ENCODE data around the gene DNAJC2. TPM values are rescaled to one million over a fixed set of nuclear protein-coding genes. Genes with fewer than 3 reads are reported as not detected.
"Not testable (repeated sequence)": the region's sequence is repeated elsewhere in the genome, so short reads cannot be mapped to it uniquely, and the experiment has no call there.

Gene DNAJC2
- total RNA-seq, 1 donor: 17.3 TPM

DNA sequence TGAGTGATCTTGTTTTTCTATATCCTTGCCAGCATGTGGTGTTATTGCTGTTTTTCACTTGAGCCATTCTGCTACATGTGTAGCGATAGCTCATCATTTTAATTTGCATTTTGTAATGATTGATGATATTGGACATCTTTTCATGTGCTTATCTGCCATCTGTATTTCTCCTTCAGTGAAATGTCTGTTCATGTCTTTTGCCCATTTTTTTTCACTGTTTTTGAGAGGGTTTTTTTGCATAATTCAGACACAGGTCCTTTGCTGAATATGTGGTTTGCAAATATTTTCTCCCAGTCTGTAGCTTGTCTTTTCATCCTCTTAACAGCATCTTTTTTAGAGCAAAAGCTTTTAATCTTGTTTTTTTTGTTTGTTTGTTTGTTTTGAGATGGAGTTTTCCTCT is 51.0 kb downstream of the DNAJC2 start:
- no peak overlapping the region for H3K4me3 ChIP-seq (ENCODE audit: low read depth, low read length)
- TF ChIP-seq CTCF (IDR thresholded peaks at IDR 0.05; ENCODE audit: insufficient read depth, low read depth, low read length): no peak
- DNase-seq (ENCODE audit: low read depth): no peak

GRCh38 chr7:103292122-103292521 is 52.4 kb downstream of the DNAJC2 start:
- H3K4me3 ChIP-seq (ENCODE audit: low read depth, low read length): no peak overlapping the region
- no peak for DNase-seq (ENCODE audit: low read depth)
- TF ChIP-seq CTCF (IDR thresholded peaks at IDR 0.05; ENCODE audit: insufficient read depth, low read depth, low read length): no peak

DNA sequence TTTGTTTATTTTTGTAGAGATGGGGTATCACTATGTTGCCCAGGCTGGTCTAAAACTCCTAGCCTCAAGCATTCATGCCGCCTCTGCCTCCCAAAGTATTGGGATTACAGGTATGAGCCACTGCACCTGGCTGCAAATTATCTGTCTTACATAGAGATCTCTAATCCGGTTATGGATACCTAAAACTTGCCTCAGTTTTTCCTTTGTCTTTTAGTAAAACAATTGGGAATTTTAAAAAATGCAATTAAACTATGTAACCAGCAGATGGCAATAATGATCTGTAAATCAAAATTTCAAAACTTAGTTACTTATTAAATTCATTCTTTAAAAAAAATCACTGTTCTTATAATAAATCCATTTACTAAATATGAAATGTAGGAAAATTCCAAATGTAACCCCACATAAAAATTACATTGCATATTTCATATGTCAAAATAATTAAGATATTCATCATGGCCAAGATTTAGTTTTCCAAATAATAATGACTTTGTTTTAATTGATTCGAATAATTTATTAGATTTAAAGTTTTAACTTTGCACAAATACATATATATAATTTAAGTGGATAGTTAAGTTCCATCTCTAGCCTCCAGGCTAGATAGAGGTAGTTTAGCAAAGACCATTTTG is 61.7 kb downstream of the DNAJC2 start:
- not testable (repeated sequence) for DNase-seq (ENCODE audit: low read depth); H3K4me3 ChIP-seq (ENCODE audit: low read depth, low read length)

DNA sequence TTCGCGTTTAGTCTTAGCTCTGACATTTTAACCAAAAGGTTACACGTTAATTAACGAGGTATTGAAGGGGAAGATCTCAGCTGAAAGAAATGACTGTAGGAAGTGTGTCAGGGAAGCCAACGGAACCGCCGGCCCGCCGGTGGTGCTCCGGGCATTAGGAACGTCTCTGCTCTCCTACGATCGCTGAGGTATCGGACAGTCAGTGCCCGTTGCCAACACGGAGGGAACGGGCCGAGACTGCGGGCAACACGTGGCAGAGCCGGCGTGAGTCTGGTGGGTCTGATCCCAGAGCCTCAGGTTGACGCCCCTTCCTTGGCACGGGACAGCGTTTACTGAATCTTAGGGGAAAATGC is 63.8 kb downstream of the DNAJC2 start:
- peak overlapping the region; percentile 60 for H3K4me3 ChIP-seq (ENCODE audit: low read depth, low read length)
- peak; percentile 1 for DNase-seq (ENCODE audit: low read depth)

GRCh38 chr7:103279963-103280802 is 64.4 kb downstream of the DNAJC2 start:
- DNase-seq (ENCODE audit: low read depth): peak; percentile 38
- H3K4me3 ChIP-seq (ENCODE audit: low read depth, low read length): peak overlapping the region; percentile 60

- H3K4me3 ChIP-seq (ENCODE audit: low read depth, low read length): peak overlapping the region; percentile 60
- peak; percentile 6 for DNase-seq (ENCODE audit: low read depth)
Observed at GRCh38 chr7:103279636-103279962, 65.0 kb downstream of the DNAJC2 start.

DNA sequence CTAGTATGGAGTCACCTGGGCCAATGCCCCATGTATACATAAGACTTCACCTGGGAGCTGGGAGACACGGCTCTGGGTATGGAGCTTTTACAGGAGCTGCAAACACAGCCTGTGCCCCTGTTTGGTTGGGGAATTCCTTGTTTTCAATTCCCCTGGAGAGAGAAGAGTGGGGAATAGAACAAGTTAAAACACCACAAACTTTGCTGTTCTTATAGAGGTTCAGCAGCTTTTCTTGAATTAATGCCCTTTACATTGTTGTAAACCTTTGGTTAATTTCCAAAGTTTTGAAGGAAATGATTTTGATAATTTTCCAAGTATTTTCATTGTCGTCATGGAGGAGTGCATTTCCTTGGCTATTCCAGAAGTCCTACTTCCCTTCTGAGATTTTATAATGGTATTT is 66.4 kb downstream of the DNAJC2 start:
- H3K4me3 ChIP-seq (ENCODE audit: low read depth, low read length); DNase-seq (ENCODE audit: low read depth): not testable (repeated sequence)

GRCh38 chr7:103274867-103275266 is 69.7 kb downstream of the DNAJC2 start:
- not testable (repeated sequence) for DNase-seq (ENCODE audit: low read depth); H3K4me3 ChIP-seq (ENCODE audit: low read depth, low read length)

DNA sequence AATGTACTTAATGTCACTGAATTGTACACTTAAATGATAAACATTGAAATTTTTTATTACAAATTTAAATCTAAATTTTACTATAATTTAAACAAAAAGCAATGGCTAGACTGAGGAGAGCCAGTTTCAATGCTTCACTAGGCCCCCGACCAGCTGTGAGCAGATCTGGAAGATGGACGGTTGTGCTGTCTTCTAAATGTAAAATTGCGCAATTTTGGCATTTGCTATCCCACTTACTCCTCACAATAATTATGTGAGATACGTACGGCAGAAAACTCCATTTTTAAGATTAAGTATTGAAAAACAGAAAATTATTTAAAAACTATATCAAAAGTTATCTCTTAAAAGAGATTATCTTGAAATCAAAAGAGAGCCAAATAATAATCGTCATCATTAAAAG is 71.2 kb downstream of the DNAJC2 start:
- not testable (repeated sequence) for DNase-seq (ENCODE audit: low read depth); H3K4me3 ChIP-seq (ENCODE audit: low read depth, low read length)

GRCh38 chr7:103266229-103266628 is 78.3 kb downstream of the DNAJC2 start:
- peak; percentile 2 for DNase-seq (ENCODE audit: low read depth)

DNA sequence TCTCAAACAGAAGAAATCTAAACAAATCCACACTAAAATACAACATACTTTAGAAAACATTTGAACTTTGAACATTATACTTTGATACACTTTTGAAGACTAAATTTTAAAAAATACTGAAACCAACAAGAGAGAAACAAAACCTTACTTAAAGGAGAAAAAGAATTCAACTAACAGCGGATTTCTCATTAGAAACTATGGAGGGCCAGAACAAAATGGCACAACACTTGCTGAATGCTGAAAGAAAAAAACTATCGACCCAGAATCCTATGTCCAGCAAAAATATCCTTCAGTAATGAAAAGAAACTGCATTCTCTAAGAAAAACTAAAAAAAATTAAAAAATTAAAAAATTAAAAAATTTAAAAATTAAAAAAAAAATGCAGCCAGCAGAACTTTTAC is 80.5 kb downstream of the DNAJC2 start:
- H3K4me3 ChIP-seq (ENCODE audit: low read depth, low read length); DNase-seq (ENCODE audit: low read depth): not testable (repeated sequence)

More at GRCh38 chr7:103266229-103266628, 78.3 kb downstream of the DNAJC2 start:
- not testable (repeated sequence) for H3K4me3 ChIP-seq (ENCODE audit: low read depth, low read length)

Small RNA genes within 50 kb of the gene (small RNA-seq; reads per million reads assigned to genes)
- not detected for gene RPS29P16

Other genes with a start within 250 kb of the DNAJC2 start
- 5.8 and 6.5 TPM in 2 replicates for gene NAPEPLD, start 195.7 kb downstream of the DNAJC2 start, total RNA-seq
- 45.4 and 53.5 TPM in 2 replicates for gene PMPCB, start 47.3 kb downstream of the DNAJC2 start, total RNA-seq
- 223 and 252 TPM in 2 replicates for gene PSMC2, start 2.9 kb upstream of the DNAJC2 start, total RNA-seq
- not detected in 2 replicates for gene SLC26A5, start 101.4 kb upstream of the DNAJC2 start, total RNA-seq